Skeletal muscle satellite cell (primary cell): ENCODE results near the gene MRGPRD.

Experiments
- H3K27me3 ChIP-seq: 2 replicates; pipeline ENCODE4 v1.7.0; 2013; ENCODE audit warnings: low read length; ENCODE audit not compliant: control insufficient read depth, insufficient read depth
- H3K36me3 ChIP-seq: 2 replicates; pipeline ENCODE4 v1.7.0; 2013; ENCODE audit warnings: mild to moderate bottlenecking, control low read depth, low read length; ENCODE audit not compliant: insufficient read depth
- H3K4me1 ChIP-seq: 2 replicates; pipeline ENCODE4 v1.7.0; 2013; ENCODE audit warnings: low read length; ENCODE audit not compliant: control insufficient read depth, insufficient read depth
- H3K4me2 ChIP-seq: 2 replicates; pipeline ENCODE4 v1.7.0; 2013; ENCODE audit warnings: mild to moderate bottlenecking, low read length
- H3K4me3 ChIP-seq: 2 replicates; pipeline ENCODE4 v1.7.0; 2013; ENCODE audit warnings: low read length
- H3K9ac ChIP-seq: 2 replicates; pipeline ENCODE4 v1.7.0; 2013; ENCODE audit warnings: mild to moderate bottlenecking, low read depth, low read length, moderate library complexity
- H3K9me3 ChIP-seq: replicated peaks from 2 replicates; pipeline ENCODE4 v1.7.0; 2013; ENCODE audit warnings: mild to moderate bottlenecking, control low read depth, low read length

Gene MRGPRD

DNA sequence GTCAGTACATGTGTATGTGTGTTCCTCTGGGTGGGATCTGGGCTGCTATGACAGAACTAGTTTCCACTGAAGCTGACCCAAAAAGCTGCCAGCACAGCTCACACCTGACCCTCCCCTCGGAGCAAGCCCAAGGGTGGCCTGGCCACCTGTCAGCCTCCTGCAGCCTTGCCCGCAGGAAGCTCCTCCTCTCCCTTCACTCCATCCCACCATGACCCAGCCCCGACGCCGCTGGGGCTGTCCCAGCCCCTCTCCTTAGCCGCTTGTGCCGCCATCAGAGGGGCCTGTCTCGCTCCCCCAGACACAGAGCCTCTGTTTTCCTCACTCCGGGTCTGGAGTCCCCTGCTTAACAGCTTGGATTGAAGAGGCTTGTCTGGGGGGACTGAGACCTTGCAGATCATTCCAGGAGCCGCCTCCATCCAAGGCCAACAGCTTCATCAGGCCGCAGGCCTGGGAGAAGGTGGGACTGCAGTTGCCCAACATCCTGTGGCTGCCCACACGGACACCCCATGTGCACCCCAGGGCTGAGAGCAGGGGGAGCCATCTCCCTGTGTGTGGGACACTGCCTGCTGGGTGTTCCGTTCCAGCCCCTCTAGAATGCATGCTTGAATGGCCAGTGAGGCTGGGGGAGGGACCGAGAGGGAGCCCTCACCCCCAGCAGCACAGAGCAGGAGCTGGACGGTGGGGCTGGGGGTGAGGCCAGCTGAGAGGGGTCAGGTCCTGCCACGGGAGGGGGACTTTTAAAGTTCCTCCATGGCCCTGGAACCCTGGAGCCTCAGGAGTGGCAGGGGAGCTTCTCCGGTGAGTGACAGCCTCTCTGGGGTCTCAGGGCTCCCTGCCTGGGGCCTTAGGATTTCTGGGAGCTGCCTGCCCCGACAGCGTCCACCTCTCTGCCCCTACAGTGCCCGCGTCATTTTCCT, 31.6 kb upstream of the MRGPRD start:
- peak overlapping the region; percentile 80 for H3K4me2 ChIP-seq
- H3K27me3 ChIP-seq = peaks cover 11% of the 10 kb centered on the region
- peaks cover 62% of the 10 kb centered on the region for H3K4me1 ChIP-seq
- H3K36me3 ChIP-seq = no peaks in the 10 kb centered on the region
- no peaks in the 10 kb centered on the region for H3K9me3 ChIP-seq
- H3K4me3 ChIP-seq = peak overlapping the region; percentile 70
- H3K9ac ChIP-seq = peak overlapping the region; percentile 72

DNA sequence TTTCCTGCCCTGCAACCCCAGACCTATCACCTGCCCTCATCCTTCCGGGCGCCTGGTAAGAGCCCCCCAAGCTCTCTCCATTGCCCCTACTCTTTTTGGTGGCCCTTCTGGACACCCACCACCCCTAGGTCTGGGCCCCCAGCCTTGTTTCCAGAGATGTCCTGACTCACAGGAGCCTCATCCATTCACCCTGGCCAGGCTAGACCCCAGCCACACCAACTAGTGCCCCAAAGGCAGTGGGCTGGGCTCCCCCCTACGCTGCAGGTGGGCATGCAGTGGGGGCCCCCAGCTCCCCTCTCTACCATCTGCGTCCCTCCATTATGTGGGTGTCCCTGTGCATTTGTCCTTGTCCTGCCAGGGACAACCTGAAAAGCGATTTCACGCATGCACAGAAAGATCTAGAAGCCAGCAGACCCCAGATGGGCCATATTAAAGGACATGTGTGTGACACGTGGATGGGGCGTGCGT, 30.9 kb upstream of the MRGPRD start:
- peaks cover 62% of the 10 kb centered on the region for H3K4me1 ChIP-seq
- peak overlapping the region; percentile 80 for H3K4me2 ChIP-seq
- peaks cover 4% of the 10 kb centered on the region for H3K27me3 ChIP-seq
- H3K9me3 ChIP-seq = no peaks in the 10 kb centered on the region
- peak overlapping the region; percentile 72 for H3K9ac ChIP-seq
- no peaks in the 10 kb centered on the region for H3K36me3 ChIP-seq
- H3K4me3 ChIP-seq = peak overlapping the region; percentile 70

DNA sequence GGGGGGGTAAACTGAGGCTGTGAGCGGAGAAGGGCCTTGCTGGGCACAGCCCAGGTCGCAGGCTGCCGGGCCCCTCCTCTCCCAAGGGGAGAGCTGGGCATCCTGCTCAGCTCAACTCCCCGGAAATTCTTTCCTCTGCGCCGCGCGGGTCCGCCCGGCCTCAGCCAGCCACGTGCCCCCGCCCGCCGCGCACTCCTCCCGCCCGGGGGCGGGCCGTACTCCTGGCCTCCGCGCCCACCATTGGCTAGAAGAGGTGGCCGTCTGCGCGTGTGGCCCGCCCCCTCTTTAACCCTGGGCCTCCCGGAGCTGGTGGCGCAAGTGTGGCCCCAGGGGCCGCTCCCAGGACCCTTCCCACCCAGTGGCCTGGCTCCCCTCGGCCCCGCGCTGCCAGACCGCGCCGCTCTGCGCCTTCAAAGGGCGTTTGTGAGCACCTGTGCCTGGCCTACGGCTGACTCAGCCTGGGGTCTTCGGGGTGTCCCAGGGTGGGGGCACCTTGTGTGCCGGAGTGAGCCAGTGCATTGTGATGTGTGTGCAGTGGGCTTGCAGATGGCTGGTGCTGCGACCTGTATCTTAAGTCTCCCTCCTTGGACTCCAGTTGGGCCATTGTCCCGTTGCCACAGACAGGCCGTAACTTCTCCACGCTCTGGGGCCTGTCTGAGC, 30.3 kb upstream of the MRGPRD start:
- Histone ChIP-seq H3K4me2 (peak overlapping the region; percentile 80), H3K27me3 (peaks cover 4% of the 10 kb centered on the region), H3K4me1 (peaks cover 62% of the 10 kb centered on the region), H3K9ac (peak overlapping the region; percentile 66), H3K4me3 (peak overlapping the region; percentile 70), H3K9me3 (no peaks in the 10 kb centered on the region), H3K36me3 (no peaks in the 10 kb centered on the region)

- Histone ChIP-seq H3K9ac (peak overlapping the region; percentile 66), H3K27me3 (peaks cover 1% of the 10 kb centered on the region), H3K4me2 (peak overlapping the region; percentile 80), H3K4me3 (peak overlapping the region; percentile 51), H3K36me3 (no peaks in the 10 kb centered on the region), H3K9me3 (no peaks in the 10 kb centered on the region), H3K4me1 (peaks cover 62% of the 10 kb centered on the region)
Measured at GRCh38 chr11:69010361-69010891, 29.6 kb upstream of the MRGPRD start.

DNA sequence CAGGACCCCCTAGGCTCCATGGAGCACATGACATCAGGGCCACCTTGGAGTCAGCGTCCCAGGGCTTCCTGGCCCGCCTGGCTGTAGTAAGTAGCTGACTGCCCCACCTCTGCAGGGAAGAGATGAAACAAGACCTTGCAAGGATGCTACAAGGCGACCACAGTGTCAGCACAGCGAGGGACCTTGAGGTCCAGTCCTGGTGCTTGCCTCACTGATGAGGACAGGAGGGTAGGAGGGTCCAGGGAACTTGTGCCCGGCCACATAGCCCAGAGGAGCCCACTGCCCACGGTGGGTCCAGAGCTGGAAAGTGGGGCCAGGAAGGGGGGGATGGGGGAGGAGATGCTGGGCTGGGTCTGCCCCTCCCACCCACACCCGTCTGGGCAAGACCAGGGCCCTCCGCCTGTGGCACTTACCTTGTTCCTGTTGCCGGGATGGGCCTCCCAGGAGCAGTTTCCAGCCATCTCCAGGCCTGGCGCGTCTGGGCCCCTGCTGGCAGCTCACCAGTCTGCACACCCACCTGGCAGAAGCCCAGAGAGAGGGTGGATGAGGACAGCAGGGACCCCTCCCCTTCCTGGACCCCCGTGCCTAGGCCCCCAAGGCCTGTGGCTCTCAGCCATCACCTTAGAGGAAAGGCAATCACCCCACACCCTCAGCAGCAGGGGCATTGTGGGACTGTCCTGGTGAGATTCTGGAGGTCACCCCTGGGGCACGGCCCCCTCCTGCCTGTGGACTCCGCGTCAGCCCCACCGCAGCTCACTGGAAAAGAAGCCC, 28.8 kb upstream of the MRGPRD start:
- peaks cover 62% of the 10 kb centered on the region for H3K4me1 ChIP-seq
- peak overlapping the region; percentile 80 for H3K4me2 ChIP-seq
- H3K9me3 ChIP-seq = no peaks in the 10 kb centered on the region
- H3K4me3 ChIP-seq = no peak overlapping the region
- H3K9ac ChIP-seq = no peak overlapping the region
- H3K36me3 ChIP-seq = no peaks in the 10 kb centered on the region
- no peaks in the 10 kb centered on the region for H3K27me3 ChIP-seq

GRCh38 chr11:69008737-69009440, 28.1 kb upstream of the MRGPRD start:
- H3K4me2 ChIP-seq = peak overlapping the region; percentile 63
- no peaks in the 10 kb centered on the region for H3K27me3 ChIP-seq
- H3K9me3 ChIP-seq = no peaks in the 10 kb centered on the region
- no peaks in the 10 kb centered on the region for H3K36me3 ChIP-seq
- peak overlapping the region; percentile 49 for H3K9ac ChIP-seq
- peak overlapping the region; percentile 31 for H3K4me3 ChIP-seq
- peaks cover 62% of the 10 kb centered on the region for H3K4me1 ChIP-seq

DNA sequence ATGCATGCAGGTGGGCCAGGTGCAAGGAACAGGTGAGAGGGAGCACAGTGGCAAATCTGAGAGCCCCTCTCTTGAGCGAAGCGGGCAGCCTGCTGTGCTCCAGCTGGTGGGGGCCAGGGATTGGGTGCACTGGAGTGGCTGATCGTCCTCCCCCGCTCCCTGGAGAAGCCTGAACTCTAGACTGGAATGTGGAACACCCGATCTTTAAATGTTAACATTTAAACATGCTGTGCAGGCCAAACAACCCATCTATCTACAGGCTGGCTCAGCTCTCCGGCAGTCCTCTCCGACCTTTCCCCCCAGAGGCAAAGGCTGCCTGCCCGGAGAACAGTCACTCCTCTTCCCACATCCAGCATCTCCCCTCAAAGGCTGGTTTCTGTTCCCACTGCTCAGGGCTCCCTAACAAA, 27.2 kb upstream of the MRGPRD start:
- H3K27me3 ChIP-seq = no peaks in the 10 kb centered on the region
- H3K36me3 ChIP-seq = no peaks in the 10 kb centered on the region
- H3K4me2 ChIP-seq = peak overlapping the region; percentile 32
- H3K9me3 ChIP-seq = no peaks in the 10 kb centered on the region
- peak overlapping the region; percentile 16 for H3K9ac ChIP-seq
- no peak overlapping the region for H3K4me3 ChIP-seq
- H3K4me1 ChIP-seq = peaks cover 55% of the 10 kb centered on the region

- Histone ChIP-seq H3K4me3 (no peak overlapping the region), H3K9ac (no peak overlapping the region), H3K4me2 (no peak overlapping the region), H3K36me3 (no peaks in the 10 kb centered on the region), H3K27me3 (no peaks in the 10 kb centered on the region), H3K4me1 (peaks cover 51% of the 10 kb centered on the region), H3K9me3 (no peaks in the 10 kb centered on the region)
Measured at GRCh38 chr11:69006816-69007215, 26.0 kb upstream of the MRGPRD start.

- Histone ChIP-seq H3K27me3 (no peaks in the 10 kb centered on the region), H3K4me2 (no peak overlapping the region), H3K9ac (no peak overlapping the region), H3K9me3 (no peaks in the 10 kb centered on the region), H3K4me1 (peaks cover 50% of the 10 kb centered on the region), H3K4me3 (no peak overlapping the region), H3K36me3 (no peaks in the 10 kb centered on the region)
Measured at GRCh38 chr11:69005631-69006368, 25.0 kb upstream of the MRGPRD start.

GRCh38 chr11:69005183-69005630, 24.4 kb upstream of the MRGPRD start:
- H3K9me3 ChIP-seq = no peaks in the 10 kb centered on the region
- H3K4me1 ChIP-seq = peaks cover 49% of the 10 kb centered on the region
- no peak overlapping the region for H3K9ac ChIP-seq
- H3K4me3 ChIP-seq = no peak overlapping the region
- no peaks in the 10 kb centered on the region for H3K27me3 ChIP-seq
- H3K36me3 ChIP-seq = no peaks in the 10 kb centered on the region
- no peak overlapping the region for H3K4me2 ChIP-seq
